Stimulated activated CD4-positive, alpha-beta T cell treated with anti-CD3 and anti-CD28 coated beads, Interleukin-4, amount 100 ng/mL, for 1 hour (primary cell): Measurements from ENCODE around the gene ZNF552.
A peak's percentile ranks its signal among the peaks of the same experiment; 100 is the strongest.
"Not testable (repeated sequence)": the region's sequence is repeated elsewhere in the genome, so short reads cannot be mapped to it uniquely, and the experiment has no call there.

ENCODE experiments used
- DNase-seq: peaks from one replicate; pipeline ENCODE4 v3.0.0-alpha.2; 2020

The ZNF552 gene

DNA sequence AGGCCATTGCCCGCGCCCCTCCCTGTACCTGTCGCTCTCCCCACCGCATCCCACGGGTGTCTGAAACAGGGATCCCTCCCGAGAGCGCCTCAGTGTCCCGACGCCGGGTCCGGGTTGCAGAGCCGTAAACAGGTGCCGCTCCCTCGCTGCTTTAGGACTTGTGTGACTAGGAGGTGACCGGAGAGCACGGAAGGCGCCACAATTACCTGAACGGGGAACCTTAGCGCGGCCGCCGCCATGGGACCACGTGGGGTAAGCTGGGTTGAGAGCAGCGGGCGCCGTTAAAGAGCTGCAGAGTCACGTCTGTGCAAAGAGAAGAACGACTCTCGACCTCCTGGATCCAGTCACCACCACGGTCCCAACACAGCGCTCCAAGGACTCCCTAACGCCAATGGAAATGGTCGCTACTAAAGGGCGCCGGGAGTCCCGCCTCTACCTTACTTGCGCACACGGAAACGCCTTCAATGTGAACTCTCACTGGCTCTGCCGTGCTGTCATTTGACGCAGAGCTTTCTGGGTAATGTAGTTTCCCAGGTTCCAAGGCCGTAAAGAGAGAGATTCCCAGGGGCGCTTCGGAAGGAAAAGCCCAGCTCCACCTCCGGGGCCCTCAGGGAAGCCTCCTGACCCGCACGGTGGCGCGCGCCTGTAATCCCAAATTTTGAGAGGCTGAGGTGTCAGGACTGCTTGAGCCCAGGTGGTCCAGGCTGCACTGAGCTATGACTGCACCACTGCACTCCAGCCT, at the start of gene ZNF552:
Gene ZNF552, minus strand, starts transcription at position 409 of the 742 bp plus-strand sequence. Its CDS starts 170 bp downstream, at position 239.
- peak; percentile 70 for DNase-seq

DNA sequence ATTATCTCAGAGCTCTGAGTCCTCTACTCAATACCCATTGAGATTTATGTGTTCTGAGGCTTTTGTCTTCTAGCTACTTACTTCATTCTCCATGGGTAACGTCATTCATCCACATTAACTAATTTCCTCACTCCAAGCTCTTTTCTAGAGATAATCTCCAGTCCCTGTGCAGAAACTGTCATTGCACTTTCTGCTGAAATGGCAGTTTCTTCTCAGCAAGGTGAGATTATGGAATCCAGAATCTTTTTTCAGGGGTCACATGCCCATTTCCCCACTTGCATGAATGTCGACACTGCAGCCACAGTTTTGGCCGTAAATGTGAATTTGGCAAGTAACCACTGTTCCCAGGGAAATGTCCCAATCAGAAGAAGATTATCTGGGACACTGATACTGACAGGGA, 47.6 kb upstream of the ZNF552 start:
- not testable (repeated sequence) for DNase-seq

DNA sequence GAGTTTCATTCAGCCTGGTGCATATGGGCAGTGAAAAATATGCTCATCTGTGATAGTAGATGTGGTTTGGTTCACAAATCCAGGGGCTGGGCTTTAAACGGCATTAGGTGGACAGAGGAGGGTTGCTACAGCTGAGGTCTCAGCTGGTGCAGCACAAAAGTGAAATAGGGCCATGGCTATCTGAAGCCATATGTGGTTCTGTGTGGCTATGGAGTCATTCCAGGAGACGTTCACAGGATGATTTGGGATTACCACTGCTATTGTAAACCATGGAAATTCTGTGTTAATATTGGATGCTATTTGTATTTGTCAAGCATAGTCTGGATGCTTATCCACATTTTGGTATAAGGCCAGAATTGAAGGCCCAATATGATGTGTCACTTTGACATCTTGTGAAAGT, 39.4 kb upstream of the ZNF552 start:
- not testable (repeated sequence) for DNase-seq

DNA sequence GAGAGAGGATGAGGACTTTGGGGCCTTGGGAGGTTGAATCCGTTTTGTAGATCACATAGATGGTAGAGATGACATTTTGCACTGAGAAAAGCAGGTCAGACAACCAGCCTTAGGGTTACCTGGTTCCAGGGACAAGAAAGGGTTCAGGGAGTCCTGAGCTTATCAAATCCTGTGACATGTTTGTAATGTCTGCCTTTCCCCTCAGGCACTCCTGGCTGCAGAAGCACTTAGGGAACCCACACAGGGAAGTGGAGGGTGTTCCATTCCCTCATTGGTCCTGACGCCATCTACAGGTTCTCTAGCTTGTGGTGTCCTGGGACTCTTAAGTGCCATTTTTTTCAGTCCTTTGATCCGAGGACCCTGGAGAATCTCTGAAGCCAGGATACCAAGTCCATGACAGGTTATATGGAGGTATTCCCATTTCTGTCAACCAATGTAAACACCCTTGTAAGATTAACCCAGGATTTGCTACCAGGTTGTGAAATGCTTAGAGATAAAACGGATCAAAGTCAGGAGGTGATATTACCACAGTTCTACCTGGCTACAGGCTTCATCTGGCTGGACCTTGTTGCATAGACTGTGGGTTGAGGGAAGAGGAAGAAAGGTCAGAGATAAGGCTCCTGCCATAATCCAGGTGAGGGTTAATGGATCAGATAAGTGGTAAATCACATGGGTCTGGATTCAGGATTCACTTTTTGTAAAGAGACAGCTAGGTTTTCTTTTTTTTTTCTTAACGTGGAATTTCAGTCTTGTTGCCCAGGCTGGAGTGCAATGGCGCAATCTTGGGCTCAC, 37.3 kb upstream of the ZNF552 start:
- not testable (repeated sequence) for DNase-seq

DNA sequence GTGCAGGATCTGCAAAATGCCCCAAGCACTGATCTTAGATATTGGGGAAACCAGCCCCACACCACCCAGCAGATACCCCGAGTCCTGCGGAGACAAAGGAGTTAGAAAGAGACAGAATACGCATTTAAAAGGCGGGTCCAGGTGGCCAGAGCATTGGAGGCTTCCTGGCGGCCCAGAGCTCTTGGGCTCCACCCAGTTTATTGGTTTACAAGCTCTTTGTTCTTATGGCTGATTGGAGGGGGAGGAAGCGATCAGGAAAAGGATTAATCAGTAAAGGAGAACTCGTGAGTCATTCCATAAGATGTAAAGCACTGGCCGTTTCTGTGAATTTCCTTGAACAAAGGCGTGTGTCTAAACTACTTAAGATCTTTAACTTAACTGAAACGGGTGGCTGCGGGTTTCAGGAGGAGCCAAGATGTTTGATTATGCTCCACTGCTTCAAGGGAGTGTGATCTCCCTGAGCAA, 35.9 kb upstream of the ZNF552 start:
- no peak for DNase-seq

DNA sequence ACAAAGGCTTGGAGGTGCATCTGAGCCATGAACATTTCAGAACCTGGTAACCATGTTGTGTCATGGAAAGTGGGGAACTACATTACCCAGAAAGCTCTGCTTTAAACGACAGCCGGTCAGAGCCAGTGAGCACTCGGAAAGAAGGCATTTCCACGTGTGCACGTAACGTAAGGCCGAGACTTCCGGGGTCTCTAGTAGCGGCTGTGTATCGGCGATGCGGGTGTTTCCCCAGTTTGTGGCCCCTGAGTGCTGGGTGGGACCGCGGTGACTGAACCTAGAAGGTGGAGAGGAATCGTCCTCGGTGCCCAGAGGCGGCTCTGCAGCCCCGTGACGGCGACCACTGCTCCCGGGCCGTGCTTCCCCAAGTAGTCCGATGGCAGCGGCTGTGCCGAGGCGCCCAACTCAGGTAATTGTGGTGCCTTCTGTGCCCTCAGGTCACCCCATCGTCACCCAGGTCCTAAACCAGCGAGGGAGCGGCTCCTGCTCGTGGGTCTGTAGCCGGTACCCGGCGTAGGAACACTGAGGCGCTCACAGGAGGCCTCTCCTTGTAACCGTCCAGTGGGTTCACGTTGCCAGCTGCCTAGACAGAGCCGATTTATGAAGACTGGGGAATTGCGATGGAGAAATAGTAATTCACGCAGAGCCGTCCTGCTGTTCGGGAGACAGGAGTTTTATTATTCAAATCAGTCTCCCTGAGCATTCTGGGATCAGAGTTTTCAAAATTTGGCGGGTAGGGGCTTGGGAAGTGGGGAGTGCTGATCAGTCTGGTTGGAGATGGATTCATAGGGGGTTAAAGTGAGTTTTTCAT, 35.2 kb upstream of the ZNF552 start, which contains the start of gene ZNF587:
Gene ZNF587, plus strand, starts transcription at position 194 of the 808 bp plus-strand sequence. Its CDS starts 180 bp downstream, at position 374.
- peak; percentile 72 for DNase-seq

DNA sequence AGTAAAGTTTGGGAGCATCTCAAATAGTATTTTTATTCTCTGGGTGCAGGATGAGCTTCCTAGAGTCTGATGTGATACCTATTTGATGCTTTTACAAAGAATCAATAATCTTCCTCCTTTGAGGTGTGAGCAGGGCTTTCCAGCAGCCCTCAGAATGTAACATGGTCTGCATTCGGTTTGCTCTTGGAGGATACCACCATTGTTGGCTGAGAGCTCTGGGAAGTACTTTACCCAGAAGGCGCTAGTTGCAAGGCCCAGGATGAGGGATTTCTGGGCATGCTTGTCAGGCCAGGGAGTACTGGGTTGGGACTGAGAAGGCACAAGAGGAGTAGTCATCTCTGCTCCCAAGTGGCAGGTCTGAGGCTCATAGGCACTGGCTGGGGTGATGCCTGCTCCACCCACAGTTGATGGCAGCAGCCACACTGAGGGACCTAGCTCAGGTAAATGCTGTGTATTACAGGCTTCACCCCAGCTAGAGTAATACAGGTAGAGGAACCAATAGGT, 34.5 kb upstream of the ZNF552 start:
- DNase-seq: not testable (repeated sequence)

DNA sequence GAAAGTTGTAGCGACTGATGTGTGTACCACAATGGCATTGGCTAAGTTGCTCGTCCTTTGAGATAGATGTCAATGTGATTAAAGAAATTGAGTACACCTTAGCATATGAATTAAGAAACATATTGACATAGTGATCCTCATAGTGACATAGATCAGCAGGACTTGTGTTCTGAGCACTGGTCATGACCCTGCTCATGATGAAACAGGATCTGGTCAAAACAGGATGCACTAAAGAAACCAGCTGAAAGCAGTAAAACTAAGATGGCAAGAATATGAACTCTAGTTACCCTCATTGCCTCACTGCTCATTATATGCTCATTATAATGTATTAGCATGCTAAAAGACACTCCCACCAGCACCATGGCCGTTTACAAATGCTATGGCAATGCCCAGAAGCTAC, 32.5 kb upstream of the ZNF552 start:
- not testable (repeated sequence) for DNase-seq

DNA sequence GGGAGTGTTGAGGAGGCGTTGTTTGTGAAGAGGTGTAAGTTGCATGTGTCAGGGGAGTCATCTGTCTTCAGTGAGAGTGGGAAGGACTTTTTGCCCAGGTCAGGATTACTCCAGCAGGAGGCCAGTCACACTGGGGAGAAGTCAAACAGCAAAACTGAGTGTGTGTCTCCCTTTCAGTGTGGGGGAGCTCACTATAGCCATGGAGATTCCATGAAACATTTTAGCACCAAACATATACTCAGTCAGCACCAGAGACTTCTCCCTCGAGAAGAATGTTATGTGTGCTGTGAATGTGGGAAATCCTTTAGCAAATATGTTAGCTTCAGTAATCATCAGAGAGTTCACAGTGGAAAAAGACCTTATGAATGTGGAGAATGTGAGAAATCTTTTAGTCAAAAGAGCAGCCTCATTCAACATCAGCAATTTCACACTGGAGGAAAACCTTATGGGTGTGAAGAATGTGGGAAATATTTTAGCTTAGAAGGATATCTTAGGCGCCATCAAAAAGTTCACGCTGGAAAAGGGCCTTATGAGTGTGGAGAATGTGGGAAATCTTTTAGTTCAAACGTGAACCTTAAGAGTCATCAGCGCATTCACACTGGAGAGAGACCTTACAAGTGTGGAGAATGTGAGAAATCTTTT, 26.5 kb upstream of the ZNF552 start:
- DNase-seq: no peak

DNA sequence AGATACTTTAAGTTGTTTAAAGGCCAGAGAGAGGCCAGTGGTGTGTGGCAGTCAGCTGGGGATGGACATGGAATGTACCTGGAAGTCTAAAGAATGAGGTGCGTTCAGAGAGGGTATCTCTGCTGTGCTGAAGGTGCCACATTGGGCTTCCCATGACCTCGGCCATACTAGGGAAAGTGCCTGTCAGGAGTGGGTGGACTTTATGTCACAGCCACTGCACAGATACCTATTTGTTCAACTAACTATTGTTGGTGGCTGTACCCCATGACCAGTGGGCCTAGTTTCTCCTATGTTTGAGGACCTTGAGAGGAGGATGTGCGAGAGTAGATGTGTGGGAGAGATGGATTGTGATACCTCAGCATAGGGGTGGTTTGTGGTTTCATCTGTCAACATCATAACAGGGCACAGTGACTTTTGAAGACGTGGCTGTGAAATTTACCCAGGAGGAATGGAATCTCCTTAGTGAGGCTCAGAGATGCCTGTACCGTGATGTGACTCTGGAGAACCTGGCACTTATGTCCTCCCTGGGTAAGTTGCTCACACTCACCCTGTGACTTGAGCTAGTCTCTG, 24.0 kb upstream of the ZNF552 start:
- not testable (repeated sequence) for DNase-seq

DNA sequence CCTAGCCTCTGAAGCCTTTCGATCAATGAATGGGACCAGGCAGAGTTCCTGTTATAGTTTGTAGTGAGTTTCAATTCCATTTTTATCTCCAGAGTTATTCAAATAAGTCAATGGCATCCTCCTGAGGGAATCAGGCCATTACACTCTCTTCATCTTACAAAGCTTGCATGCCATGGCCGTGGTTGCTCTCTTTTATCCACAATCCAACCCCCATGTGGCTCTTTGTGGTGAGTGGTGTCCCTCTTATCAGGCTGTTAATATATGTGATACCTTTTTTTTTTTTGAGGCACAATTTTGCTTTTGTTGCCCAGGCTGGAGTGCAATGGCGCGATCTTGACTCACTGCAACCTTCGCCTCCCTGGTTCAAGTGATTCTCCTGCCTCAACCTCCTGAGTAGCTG, 22.3 kb upstream of the ZNF552 start:
- not testable (repeated sequence) for DNase-seq

DNA sequence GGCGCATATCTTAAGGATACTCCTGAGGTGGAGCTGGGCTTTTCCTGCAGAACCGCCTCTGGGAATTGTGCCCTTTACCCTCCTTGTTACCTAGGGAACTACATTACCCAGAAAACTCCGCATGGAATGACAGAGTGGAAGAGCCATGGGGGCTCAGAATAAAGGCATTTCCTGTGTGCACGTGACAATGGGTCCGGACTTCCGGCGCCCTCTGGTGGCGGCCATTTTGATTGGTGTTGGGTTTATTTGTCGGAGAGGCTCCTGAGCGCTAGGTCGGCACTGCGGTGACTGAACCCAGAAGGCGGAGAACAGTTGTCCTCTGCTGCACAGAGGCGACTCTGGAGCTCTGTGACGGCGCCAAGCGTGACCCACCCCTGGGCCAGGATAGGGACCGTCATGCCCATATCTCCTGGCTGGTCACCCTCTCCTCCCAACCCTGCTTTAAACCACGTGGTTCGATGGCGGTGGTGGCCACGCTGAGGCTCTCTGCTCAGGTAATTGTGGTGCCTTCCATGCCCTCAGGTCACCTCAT, 15.4 kb upstream of the ZNF552 start, which contains the start of gene ZNF587B:
Gene ZNF587B, plus strand, starts transcription at position 229 of the 532 bp plus-strand sequence. Its CDS starts 230 bp downstream, at position 459.
- peak; percentile 45 for DNase-seq

DNA sequence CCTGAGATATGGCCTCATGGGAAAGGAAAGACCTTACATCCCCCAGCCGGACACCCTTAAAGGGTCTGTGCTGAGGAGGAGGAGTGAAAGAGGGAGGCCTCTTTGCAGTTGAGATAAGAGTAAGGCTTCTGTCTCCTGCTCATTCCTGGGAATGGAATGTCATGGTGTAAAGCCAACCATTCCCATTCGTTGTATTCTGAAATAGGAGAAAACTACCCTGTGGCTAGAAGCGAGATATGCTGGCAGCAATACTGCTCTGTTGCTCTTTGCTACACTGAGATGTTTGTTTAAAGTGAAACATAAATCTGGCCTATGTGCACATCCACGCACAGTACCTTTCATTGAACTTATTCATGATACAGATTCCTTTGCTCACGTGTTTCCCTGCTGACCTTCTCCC, 14.6 kb upstream of the ZNF552 start:
- no peak for DNase-seq

DNA sequence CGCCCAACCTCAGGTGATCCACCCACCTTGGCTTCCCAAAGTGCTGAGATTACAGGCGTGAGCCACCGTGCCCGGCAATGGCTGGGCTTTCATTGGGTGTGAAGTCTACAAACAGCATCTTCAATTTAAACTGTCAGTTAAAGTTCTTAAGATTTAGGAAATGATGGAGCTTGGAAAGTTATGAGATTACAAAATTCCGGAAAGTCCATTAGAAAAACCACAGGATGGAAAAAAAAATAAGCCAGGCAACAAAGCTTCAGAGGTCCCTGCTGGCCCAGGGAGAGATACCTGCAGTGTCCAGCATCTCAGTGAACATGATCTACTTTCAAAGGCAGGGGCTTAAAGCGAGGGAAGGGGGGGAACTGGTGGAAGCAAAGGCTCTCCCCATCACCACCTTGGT, 10.8 kb upstream of the ZNF552 start:
- DNase-seq: no peak

DNA sequence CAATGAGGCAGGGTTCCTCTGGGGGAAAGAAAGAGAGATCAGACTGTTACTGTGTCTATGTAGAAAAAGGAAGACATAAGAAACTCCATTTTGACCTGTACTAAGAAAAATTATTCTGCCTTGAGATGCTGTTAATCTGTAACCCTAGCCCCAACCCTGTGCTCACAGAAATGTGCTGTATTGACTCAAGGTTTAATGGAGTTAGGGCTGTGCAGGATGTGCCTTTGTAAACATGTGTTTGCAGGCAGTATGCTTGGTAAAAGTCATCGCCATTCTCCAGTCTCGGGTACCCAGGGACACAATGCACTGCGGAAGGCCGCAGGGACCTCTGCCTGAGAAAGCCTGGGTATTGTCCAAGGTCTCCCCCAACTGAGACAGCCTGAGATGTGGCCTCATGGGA, 8.9 kb upstream of the ZNF552 start:
- not testable (repeated sequence) for DNase-seq

DNA sequence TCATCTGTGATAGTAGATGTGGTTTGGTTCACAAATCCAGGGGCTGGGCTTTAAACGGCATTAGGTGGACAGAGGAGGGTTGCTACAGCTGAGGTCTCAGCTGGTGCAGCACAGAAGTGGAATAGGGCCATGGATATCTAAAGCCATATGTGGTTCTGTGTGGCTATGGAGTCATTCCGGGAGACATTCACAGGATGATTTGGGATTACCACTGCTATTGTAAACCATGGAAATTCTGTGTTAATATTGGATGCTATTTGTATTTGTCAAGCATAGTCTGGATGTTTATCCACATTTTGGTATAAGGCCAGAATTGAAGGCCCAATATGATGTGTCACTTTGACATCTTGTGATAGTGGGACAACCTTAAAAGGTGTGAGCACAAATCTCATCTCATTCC, 8.4 kb upstream of the ZNF552 start:
- DNase-seq: not testable (repeated sequence)

DNA sequence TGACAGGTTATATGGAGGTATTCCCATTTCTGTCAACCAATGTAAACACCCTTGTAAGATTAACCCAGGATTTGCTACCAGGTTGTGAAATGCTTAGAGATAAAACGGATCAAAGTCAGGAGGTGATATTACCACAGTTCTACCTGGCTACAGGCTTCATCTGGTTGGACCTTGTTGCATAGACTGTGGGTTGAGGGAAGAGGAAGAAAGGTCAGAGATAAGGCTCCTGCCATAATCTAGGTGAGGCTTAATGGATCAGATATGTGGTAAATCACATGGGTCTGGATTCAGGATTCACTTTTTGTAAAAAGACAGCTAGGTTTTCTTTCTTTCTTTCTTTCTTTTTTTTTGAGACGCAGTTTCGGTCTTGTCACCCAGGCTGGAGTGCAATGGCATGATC, 6.8 kb upstream of the ZNF552 start:
- DNase-seq: not testable (repeated sequence)

DNA sequence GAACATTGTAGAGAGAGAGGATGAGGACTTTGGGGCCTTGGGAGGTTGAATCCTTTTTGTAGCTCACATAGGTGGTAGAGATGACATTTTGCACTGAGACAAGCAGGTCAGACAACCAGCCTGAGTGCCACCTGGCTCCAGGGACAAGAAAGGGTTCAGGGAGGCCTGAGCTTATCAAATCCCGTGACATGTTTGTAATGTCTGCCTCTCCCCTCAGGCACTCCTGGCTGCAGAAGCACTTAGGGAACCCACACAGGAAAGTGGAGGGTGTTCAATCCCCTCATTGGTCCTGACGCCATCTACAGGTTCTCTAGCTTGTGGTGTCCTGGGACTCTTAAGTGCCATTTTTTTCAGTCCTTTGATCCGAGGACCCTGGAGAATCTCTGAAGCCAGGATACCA, 6.4 kb upstream of the ZNF552 start:
- DNase-seq: not testable (repeated sequence)

DNA sequence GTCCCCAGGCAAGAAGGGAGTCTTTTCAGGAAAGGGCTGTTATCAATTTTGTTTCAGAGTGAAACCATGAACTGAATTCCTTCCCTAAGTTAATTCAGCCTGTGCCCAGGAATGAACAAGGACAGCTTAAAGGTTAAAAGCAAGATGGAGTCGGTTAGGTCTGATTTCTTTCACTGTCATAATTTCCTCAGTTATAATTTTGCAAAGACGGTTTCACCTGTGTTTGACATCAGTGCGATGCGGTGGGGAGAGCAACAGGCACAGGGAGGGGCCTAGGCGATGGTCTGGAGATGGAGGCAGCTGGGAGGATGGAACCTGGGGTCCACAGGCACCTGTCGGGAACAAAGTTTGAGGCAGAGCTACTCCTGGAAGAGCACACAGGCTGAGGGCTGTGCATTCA, 5.9 kb upstream of the ZNF552 start:
- no peak for DNase-seq

DNA sequence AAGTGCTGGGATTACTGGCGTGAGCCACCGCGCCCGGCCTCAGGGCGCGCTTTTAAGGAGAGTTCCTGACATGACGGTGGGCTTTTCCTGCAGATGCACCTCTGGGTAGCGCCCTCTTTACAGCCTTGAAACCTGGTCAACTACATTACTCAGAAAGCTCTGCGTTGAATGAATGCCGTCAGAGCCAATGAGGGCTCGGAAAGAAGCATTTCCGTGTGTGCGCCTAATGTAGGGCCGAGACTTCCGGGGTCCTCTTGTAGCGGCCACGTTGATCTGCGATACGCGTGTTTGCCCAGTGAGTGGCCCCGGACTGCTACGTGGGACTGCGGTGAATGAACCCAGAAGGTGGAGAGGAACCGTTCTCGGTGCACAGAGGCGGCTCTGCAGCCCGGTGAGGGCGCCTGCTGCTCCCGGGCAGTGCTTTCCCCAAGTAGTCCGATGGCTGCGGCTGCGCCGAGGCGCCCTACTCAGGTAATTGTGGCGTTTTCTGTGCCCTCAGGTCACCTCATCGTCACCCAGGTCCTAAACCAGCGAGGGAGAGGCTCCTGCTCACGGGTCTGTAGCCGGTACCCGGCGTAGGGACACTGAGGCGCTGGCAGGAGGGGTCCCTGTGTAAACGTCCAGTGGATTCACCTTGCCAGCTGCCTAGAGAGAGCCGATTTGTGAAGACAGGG, 4.9 kb upstream of the ZNF552 start:
- peak; percentile 72 for DNase-seq

DNA sequence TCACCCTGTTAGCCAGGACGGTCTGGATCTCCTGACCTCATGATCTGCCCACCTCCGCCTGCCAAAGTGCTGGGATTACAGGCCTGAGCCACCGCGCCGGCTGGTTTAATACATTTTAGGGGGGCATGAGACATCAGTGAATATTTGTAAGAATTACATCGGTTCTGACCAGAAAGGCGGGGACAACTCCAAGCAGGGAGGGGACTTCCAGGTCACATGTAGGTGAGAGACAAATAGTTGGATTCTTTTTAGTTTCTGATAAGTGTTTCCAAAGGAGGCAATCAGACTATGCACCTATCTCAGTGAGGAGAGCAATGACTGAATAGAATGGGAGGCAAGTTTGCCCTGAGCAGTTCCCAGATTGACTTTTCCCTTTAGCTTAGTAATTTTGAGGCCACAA, 3.7 kb upstream of the ZNF552 start:
- DNase-seq: no peak
